Panc1 (cell line): ENCODE measurements around the gene CASD1. TPM values are rescaled to one million over a fixed set of nuclear protein-coding genes. Genes with fewer than 3 reads are reported as not detected.

Source experiments
- ATAC-seq: fragments of 200-7000 bp; cut with Tn5 transposase; 2 replicates; pipeline ENCODE4 v1.9.1; 2020; ENCODE audit warnings: mild to moderate bottlenecking, moderate library complexity
- BruUV-seq: library from RNA; stranded (reverse); fragments of 400-500 nt; replicated peaks from 2 replicates; lab custom pipeline; 2021; lab: Mats Ljungman, UMichigan
- CTCF ChIA-PET: fragments of 300-600 bp; sonication (Branson Sonifier 250); formaldehyde crosslinking; loops from one replicate; lab custom pipeline; 2022; ENCODE audit warnings: antibody characterized with exemption; lab: Charles Lee
- POLR2A ChIA-PET: fragments of 300-600 bp; sonication (Branson Sonifier 250); formaldehyde crosslinking; loops from one replicate; lab custom pipeline; 2022; ENCODE audit warnings: antibody characterized with exemption; lab: Charles Lee
- DNase-seq: peaks from one replicate; pipeline ENCODE4 v3.0.0-alpha.2; 2010; ENCODE audit warnings: low read depth, low spot score
- H3K27ac ChIP-seq: 2 replicates; pipeline ENCODE4 v1.5.1; 2011; ENCODE audit warnings: mild to moderate bottlenecking, low read length, inconsistent platforms
- H3K27me3 ChIP-seq: fragments of 200-500 bp; sonication (Bioruptor generic); 2 replicates; pipeline ENCODE4 v1.6.0; 2014; ENCODE audit warnings: low read length, inconsistent platforms; ENCODE audit not compliant: control insufficient read depth, insufficient read depth
- H3K36me3 ChIP-seq: fragments of 200-500 bp; sonication (Bioruptor generic); 2 replicates; pipeline ENCODE4 v1.5.1; 2014; ENCODE audit warnings: inconsistent platforms, mild to moderate bottlenecking, low read length, moderate library complexity; ENCODE audit not compliant: control insufficient read depth, insufficient read depth
- H3K4me1 ChIP-seq: 2 replicates; pipeline ENCODE4 v1.5.1; 2011; ENCODE audit warnings: inconsistent platforms, mild to moderate bottlenecking, low read length, moderate library complexity; ENCODE audit not compliant: control insufficient read depth, insufficient read depth
- H3K4me3 ChIP-seq, 2 experiments: 2 replicates each; pipeline ENCODE4 v1.5.1; 2011 to 2012; ENCODE audit warnings: low read depth in 2 of 2, low read length in 2 of 2, mild to moderate bottlenecking in 2 of 2, inconsistent platforms in 1 of 2, moderate library complexity in 1 of 2
- H3K9me3 ChIP-seq: fragments of 200-500 bp; sonication (Bioruptor generic); 2 replicates; pipeline ENCODE4 v1.5.1; 2014; ENCODE audit warnings: low read depth, mild to moderate bottlenecking, inconsistent platforms, low read length, moderate library complexity; ENCODE audit not compliant: control insufficient read depth, insufficient read depth
- POLR2AphosphoS5 ChIP-seq: IDR thresholded peaks from 2 replicates; pipeline ENCODE4 v1.6.1; 2012; ENCODE audit warnings: mild to moderate bottlenecking, low read depth, low read length, moderate library complexity
- SIN3A ChIP-seq: IDR thresholded peaks from 2 replicates; pipeline ENCODE4 v1.6.1; 2012; ENCODE audit warnings: low read depth, mild to moderate bottlenecking, low read length, moderate library complexity, borderline replicate concordance; ENCODE audit not compliant: insufficient read depth
- TCF7L2 ChIP-seq: IDR thresholded peaks from 2 replicates; pipeline ENCODE4 v1.6.1; 2011; ENCODE audit warnings: mild to moderate bottlenecking, low read depth, low read length, inconsistent platforms
- in situ Hi-C: cut with HindIII; loops from 2 replicates; pipeline ENCODE4 v1.10.0; 2016; ENCODE audit warnings: low sequenced_read_pairs, low pct_unique_long_range_greater_than_20kb
- intact Hi-C: fragments of 100-400 bp; cut with micrococcal nuclease; formaldehyde crosslinking; loops from one replicate; pipeline ENCODE4 v1.10.0; 2022; ENCODE audit not compliant: unreplicated experiment
- total RNA-seq: library from RNA; stranded (reverse); gene quantifications from one replicate; pipeline ENCODE4 v1.2.1, GENCODE V29; 2021; ENCODE audit not compliant: unreplicated experiment
- TF ChIP-seq, protein P1 (sequence below), 2 experiments: IDR thresholded peaks; 2 replicates each; pipeline ENCODE4 v1.6.1; 2011 to 2012; ENCODE audit warnings: low read depth in 2 of 2, control low read depth in 1 of 2, low read length in 1 of 2, mild to moderate bottlenecking in 1 of 2, moderate library complexity in 1 of 2; ENCODE audit not compliant: insufficient read depth in 1 of 2
- TF ChIP-seq, protein P2 (sequence below): fragments of 450-650 bp; IDR thresholded peaks from 2 replicates; pipeline ENCODE4 v1.5.1; 2017; ENCODE audit warnings: mild to moderate bottlenecking

Gene CASD1
- total RNA-seq, 1 experiment from 2014 or later = 14.7 TPM

DNA sequence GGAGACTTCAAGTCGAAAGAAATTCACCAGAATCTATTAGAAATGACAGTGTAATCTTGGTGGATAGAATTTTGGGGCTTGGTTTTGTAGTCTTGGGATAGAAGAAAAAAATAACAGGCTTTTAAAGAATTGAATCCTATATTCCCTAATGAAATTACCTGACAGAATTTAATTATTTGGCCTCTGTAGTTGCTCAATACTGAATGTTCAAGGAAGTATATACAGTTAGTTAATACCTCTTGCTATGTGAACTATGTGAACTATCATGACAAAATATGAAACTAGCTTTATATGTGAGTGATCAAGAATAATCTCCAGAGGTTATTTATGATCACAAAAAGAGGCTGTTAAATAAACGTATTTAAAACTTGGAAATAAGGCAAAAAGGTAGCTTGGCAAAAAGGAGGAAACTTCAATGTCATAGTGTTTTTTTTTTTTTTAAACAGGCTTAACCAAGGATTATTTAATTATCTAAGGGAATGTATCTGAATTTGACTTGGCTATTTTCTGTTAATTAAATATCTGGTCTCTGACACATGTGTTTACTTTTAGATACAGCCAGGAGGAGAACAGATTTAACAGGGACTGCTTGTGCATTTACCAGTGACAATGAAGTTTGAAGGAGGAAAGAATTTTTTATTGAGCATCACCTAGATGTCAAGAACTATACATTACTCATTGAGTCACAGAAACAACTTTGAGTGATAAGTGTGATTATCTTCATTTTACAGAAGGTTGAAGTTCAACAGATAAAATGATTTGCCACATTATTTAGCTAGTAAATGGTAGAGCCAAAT, 11.5 kb upstream of the CASD1 start:
- H3K9me3 ChIP-seq = no peaks in the 10 kb centered on the region
- BruUV-seq = no TSS peak
- no peak overlapping the region for H3K27ac ChIP-seq
- H3K27me3 ChIP-seq = peaks cover under 1% of the 10 kb centered on the region; the same call in 1 of the 2 replicates
- no peaks in the 10 kb centered on the region for H3K4me1 ChIP-seq
- no peak for ATAC-seq
- ChIA-PET POLR2A (no interaction called here), CTCF (no interaction called here)
- TF ChIP-seq, protein P1, sequence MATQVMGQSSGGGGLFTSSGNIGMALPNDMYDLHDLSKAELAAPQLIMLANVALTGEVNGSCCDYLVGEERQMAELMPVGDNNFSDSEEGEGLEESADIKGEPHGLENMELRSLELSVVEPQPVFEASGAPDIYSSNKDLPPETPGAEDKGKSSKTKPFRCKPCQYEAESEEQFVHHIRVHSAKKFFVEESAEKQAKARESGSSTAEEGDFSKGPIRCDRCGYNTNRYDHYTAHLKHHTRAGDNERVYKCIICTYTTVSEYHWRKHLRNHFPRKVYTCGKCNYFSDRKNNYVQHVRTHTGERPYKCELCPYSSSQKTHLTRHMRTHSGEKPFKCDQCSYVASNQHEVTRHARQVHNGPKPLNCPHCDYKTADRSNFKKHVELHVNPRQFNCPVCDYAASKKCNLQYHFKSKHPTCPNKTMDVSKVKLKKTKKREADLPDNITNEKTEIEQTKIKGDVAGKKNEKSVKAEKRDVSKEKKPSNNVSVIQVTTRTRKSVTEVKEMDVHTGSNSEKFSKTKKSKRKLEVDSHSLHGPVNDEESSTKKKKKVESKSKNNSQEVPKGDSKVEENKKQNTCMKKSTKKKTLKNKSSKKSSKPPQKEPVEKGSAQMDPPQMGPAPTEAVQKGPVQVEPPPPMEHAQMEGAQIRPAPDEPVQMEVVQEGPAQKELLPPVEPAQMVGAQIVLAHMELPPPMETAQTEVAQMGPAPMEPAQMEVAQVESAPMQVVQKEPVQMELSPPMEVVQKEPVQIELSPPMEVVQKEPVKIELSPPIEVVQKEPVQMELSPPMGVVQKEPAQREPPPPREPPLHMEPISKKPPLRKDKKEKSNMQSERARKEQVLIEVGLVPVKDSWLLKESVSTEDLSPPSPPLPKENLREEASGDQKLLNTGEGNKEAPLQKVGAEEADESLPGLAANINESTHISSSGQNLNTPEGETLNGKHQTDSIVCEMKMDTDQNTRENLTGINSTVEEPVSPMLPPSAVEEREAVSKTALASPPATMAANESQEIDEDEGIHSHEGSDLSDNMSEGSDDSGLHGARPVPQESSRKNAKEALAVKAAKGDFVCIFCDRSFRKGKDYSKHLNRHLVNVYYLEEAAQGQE (IDR thresholded peaks at IDR 0.05; ENCODE audit: insufficient read depth in 1 of 2, low read depth in 2 of 2, low read length in 1 of 2) = no peak
- TF ChIP-seq POLR2AphosphoS5 = no peak
- TF ChIP-seq, protein P2, sequence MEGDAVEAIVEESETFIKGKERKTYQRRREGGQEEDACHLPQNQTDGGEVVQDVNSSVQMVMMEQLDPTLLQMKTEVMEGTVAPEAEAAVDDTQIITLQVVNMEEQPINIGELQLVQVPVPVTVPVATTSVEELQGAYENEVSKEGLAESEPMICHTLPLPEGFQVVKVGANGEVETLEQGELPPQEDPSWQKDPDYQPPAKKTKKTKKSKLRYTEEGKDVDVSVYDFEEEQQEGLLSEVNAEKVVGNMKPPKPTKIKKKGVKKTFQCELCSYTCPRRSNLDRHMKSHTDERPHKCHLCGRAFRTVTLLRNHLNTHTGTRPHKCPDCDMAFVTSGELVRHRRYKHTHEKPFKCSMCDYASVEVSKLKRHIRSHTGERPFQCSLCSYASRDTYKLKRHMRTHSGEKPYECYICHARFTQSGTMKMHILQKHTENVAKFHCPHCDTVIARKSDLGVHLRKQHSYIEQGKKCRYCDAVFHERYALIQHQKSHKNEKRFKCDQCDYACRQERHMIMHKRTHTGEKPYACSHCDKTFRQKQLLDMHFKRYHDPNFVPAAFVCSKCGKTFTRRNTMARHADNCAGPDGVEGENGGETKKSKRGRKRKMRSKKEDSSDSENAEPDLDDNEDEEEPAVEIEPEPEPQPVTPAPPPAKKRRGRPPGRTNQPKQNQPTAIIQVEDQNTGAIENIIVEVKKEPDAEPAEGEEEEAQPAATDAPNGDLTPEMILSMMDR = no peak
- no peak for TF ChIP-seq TCF7L2
- no peak overlapping the region for H3K4me3 ChIP-seq
- no peak for DNase-seq
- intact Hi-C loops (no loop called here), in situ Hi-C loops (no loop called here)
- no peaks in the 10 kb centered on the region for H3K36me3 ChIP-seq

DNA sequence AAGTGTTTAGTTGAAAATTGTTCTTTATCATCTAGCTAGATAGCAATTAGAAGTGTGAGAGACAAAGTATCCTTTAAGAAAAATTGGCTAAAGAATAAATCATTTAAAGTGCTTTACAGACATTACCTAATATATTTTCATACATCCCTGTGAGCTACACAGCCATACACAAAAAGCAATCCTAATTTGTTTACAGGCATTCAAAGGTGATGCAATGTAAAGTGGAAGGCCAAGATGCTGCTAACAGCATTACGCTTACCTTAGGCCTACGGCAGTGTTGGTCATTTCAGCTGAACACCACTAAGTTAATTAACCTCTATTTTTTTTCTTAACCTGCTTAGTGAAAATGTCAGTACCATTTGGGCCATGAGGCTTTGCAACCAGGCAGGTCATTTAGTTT, 10.7 kb upstream of the CASD1 start:
- no TSS peak for BruUV-seq
- intact Hi-C loops (no loop called here), in situ Hi-C loops (no loop called here)
- Histone ChIP-seq H3K36me3 (no peaks in the 10 kb centered on the region), H3K9me3 (no peaks in the 10 kb centered on the region), H3K27me3 (no peaks in the 10 kb centered on the region; the same call in 1 of the 2 replicates), H3K4me3 (no peak overlapping the region), H3K4me1 (no peaks in the 10 kb centered on the region), H3K27ac (no peak overlapping the region)
- TF ChIP-seq, protein P1 (IDR thresholded peaks at IDR 0.05; ENCODE audit: insufficient read depth in 1 of 2, low read depth in 2 of 2, low read length in 1 of 2) = no peak
- TF ChIP-seq SIN3A = no peak
- TF ChIP-seq, protein P2 = no peak
- no peak for TF ChIP-seq TCF7L2
- no peak for TF ChIP-seq POLR2AphosphoS5
- ChIA-PET CTCF (no interaction called here), POLR2A (no interaction called here)
- no peak for ATAC-seq
- DNase-seq = no peak
